GM13977 (cell line): ENCODE measurements around the gene PIGL.

Experiments used
- DNase-seq: peaks from one replicate; pipeline ENCODE4 v3.0.0; 2012; ENCODE audit warnings: low spot score
- in situ Hi-C: fragments of 300-500 bp; cut with MboI; formaldehyde crosslinking; loops from one replicate; pipeline ENCODE4 v1.12.0; 2022; ENCODE audit warnings: low sequenced_read_pairs, low pct_unique_long_range_greater_than_20kb, mixed read lengths, inconsistent platforms; ENCODE audit not compliant: unreplicated experiment
- TF ChIP-seq, protein P1 (sequence below): IDR thresholded peaks from 2 replicates; pipeline ENCODE4 v1.5.1; 2012; ENCODE audit warnings: mild to moderate bottlenecking, control low read depth; ENCODE audit not compliant: insufficient read depth; ENCODE audit errors: extremely low read depth, missing control alignments

PIGL gene

DNA sequence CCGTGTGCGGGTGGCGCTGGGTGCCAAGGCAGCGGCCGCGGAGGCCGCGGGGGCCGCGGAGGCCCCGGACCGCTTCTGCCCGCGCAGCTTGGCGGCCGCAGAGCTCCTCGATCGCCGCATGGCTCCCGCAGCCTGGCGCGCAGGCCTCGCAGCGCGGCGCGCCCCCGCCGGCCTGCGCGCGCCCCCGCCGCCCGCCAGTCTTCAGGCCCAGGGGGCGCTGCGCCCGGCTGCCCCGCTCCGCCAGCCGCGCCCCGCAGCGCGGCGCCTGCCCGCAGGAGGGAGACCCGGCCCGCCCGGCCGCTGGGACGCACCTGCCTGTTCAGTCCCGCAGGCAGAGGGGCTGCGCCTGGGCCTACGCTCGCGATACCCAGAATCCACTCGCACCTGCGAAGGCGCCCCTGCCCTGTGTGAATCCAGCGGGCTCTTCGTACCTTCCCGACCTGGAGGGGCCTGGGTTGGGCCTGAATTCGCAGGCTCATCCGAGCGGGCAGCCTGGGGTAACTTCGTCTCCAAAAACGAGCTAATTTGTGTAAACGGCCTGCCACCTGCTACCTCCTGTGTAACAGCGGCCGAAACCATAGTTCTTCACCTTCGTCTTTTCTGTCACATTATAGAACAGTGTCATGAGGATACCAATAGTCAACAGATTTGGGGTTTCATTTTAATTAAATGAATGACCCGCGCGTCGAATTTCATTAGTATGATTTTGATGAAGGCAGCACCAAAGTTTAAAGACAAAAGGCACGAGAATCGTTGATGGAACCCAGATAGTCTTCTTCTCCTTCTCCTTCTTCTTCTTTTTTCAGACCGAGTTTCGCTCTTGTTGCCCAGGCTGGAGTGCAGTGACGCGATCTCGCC, 136.5 kb downstream of the PIGL start, which contains the start of gene CENPV:
Gene CENPV, minus strand, starts transcription at position 153 of the 858 bp plus-strand sequence. Its CDS starts 33 bp downstream, at position 120.
- DNase-seq = peak; percentile 88
- in situ Hi-C loops = no loop called here
- TF ChIP-seq, protein P1, sequence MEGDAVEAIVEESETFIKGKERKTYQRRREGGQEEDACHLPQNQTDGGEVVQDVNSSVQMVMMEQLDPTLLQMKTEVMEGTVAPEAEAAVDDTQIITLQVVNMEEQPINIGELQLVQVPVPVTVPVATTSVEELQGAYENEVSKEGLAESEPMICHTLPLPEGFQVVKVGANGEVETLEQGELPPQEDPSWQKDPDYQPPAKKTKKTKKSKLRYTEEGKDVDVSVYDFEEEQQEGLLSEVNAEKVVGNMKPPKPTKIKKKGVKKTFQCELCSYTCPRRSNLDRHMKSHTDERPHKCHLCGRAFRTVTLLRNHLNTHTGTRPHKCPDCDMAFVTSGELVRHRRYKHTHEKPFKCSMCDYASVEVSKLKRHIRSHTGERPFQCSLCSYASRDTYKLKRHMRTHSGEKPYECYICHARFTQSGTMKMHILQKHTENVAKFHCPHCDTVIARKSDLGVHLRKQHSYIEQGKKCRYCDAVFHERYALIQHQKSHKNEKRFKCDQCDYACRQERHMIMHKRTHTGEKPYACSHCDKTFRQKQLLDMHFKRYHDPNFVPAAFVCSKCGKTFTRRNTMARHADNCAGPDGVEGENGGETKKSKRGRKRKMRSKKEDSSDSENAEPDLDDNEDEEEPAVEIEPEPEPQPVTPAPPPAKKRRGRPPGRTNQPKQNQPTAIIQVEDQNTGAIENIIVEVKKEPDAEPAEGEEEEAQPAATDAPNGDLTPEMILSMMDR = peak; percentile 55

- TF ChIP-seq, protein P1 = no peak
- in situ Hi-C loops = no loop called here
- DNase-seq = no peak
Observed at GRCh38 chr17:16354585-16354984, 137.6 kb downstream of the PIGL start.

DNA sequence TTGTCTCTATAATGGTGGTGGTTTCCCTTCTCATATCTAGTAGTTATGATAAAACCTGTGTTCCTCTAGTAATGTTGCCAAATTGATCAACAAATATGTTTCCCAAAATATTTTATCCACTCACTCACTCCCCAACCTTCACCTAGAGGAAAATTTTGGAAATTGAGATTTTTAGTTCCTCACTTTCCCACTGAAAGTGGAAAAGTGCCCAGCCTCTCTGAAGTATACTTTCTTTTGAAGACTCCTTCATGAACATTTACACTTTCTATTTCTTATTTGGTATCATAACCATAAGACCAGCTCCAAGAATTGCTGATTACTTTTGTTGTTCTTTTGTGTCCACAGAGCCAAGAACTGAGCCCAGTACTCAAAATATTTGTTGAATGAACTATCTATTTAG, 141.4 kb downstream of the PIGL start:
- no peak for DNase-seq
- TF ChIP-seq, protein P1 = no peak
- in situ Hi-C loops = no loop called here

DNA sequence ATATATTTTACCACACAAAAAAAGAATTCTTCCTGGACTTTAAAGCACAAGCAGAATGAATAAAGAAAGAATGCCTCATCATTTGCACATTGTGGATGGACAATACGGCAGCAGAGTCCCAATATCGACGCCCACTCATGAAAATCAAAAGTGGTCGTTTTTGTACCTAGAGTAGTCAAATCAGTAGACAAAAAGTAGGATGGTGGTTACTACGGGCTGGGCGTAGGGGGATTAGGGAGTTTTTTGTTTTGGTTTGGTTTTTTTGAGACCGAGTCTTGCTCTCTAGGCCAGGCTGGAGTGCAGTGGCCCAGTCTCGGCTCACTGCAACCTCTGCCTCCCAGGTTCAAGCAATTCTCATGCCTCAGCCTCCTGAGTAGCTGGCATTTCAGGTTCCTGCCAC, 144.9 kb downstream of the PIGL start:
- TF ChIP-seq, protein P1 = no peak
- DNase-seq = peak; percentile 29
- in situ Hi-C loops = no loop called here

DNA sequence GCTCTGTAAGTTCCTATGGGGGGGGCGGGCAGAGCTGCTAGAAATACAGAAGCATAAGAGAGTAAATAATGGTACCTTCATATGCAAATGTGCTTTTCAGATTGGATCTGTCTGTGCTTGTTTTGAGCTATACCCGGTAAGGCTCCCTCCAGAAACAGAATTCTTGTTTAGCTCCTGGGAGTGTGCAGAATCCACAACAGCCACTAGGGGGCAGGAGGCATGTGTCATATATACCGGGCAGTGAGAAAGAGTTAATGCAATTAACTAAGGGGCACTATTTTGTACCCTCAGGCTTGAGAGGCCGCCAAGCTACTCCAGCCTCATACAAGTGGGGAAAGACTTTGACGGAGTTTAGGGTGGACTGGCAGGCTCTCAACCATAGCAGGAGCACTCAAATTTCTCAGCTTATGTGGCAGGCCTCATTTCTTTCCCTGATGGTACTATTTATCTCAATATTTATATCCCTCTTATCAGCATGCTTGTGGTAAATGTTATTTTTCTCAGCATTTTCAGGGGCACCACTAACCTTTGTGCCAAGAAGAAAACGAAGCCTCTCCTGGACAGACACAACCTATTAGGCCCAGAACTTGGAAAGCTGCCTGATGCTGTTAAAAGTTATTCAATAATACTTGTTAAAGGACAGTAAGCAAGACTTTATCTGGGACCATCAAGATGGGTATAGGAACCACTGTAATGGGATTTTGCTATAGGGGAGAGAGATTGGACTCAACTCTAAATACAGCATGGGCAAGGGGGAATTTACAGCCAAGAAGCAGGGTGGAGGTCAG, 146.9 kb downstream of the PIGL start:
- TF ChIP-seq, protein P1 = peak; percentile 92
- peak; percentile 74 for DNase-seq
- in situ Hi-C loops = no loop called here

DNA sequence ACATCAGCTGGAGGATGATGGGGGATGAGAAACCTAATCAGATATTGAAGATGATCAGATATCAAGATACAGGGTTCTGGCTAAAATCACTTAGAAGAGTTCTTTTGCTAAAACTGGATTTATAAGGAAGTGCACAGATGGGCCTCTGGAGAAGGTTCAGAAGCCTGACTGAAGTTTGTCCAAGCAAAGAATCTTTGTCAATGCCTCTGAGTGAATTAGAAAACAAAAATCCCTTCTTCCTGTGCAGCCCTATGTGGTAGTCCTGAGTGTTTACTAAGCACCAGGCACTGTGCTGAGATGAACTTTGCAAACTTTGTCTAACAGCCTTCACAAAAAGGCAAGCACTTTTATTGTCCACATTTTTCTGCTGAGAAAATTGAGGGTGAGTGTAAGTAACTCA, 147.6 kb downstream of the PIGL start:
- in situ Hi-C loops = no loop called here
- TF ChIP-seq, protein P1 = no peak
- no peak for DNase-seq
